KMS-11 (cell line): Measurements from ENCODE around the gene BMP6.

Experiments used
- H2AFZ ChIP-seq: fragments of 200-600 bp; sonication (generic); 2 replicates; pipeline ENCODE4 v1.6.1; 2016; ENCODE audit warnings: antibody characterized with exemption, mixed run types, low read depth
- H3K27ac ChIP-seq: fragments of 200-600 bp; sonication (generic); 2 replicates; pipeline ENCODE4 v1.6.1; 2016; ENCODE audit warnings: mild to moderate bottlenecking, mixed run types
- H3K27me3 ChIP-seq: fragments of 200-600 bp; sonication (generic); 2 replicates; pipeline ENCODE4 v1.6.1; 2017; ENCODE audit warnings: mild to moderate bottlenecking, low read depth, mixed run types, moderate library complexity; ENCODE audit not compliant: insufficient read depth
- H3K36me3 ChIP-seq: fragments of 200-600 bp; sonication (generic); 2 replicates; pipeline ENCODE4 v1.6.1; 2017; ENCODE audit warnings: mild to moderate bottlenecking, mixed run types; ENCODE audit not compliant: insufficient read depth
- H3K4me1 ChIP-seq: fragments of 200-600 bp; sonication (generic); 2 replicates; pipeline ENCODE4 v1.6.1; 2016; ENCODE audit warnings: mild to moderate bottlenecking, low read depth, mixed run types; ENCODE audit not compliant: poor library complexity, severe bottlenecking
- H3K4me2 ChIP-seq: fragments of 200-600 bp; sonication (generic); 2 replicates; pipeline ENCODE4 v1.7.0; 2016; ENCODE audit warnings: mild to moderate bottlenecking, mixed run types
- H3K4me3 ChIP-seq: fragments of 200-600 bp; sonication (generic); IDR thresholded peaks from 2 replicates; pipeline ENCODE4 v1.6.1; 2017; ENCODE audit warnings: low read depth, low read length, mixed read lengths; ENCODE audit not compliant: insufficient read depth
- H3K79me2 ChIP-seq: fragments of 200-600 bp; sonication (generic); 2 replicates; pipeline ENCODE4 v1.6.1; 2016; ENCODE audit warnings: low read depth, mixed run types; ENCODE audit not compliant: insufficient read depth
- H3K9ac ChIP-seq: fragments of 200-600 bp; sonication (generic); 2 replicates; pipeline ENCODE4 v1.6.1; 2016; ENCODE audit warnings: mild to moderate bottlenecking, mixed run types
- H4K20me1 ChIP-seq: fragments of 200-600 bp; sonication (generic); 2 replicates; pipeline ENCODE4 v1.6.1; 2016; ENCODE audit warnings: mild to moderate bottlenecking, mixed run types; ENCODE audit not compliant: insufficient read depth
- CTCF ChIP-seq: fragments of 200-600 bp; sonication (generic); conservative IDR thresholded peaks from 2 replicates; pipeline ENCODE4 v1.6.1; 2017; ENCODE audit warnings: low read depth, mild to moderate bottlenecking, antibody characterized with exemption, low read length, moderate library complexity, mixed read lengths

Gene BMP6

GRCh38 chr6:7797386-7797785, 71.5 kb downstream of the BMP6 start:
- no peak overlapping the region for H3K4me2 ChIP-seq
- H3K27me3 ChIP-seq, result no peaks in the 10 kb centered on the region
- H3K4me3 ChIP-seq, result no peak overlapping the region
- no peaks in the 10 kb centered on the region for H3K79me2 ChIP-seq
- H4K20me1 ChIP-seq, result no peaks in the 10 kb centered on the region
- no peak overlapping the region for H3K9ac ChIP-seq
- H2AFZ ChIP-seq, result no peak overlapping the region
- peaks cover 2% of the 10 kb centered on the region for H3K4me1 ChIP-seq
- TF ChIP-seq CTCF, result no peak
- H3K27ac ChIP-seq, result no peak overlapping the region
- no peaks in the 10 kb centered on the region for H3K36me3 ChIP-seq

- H3K79me2 ChIP-seq, result no peaks in the 10 kb centered on the region
These were observed 72.9 kb downstream of the BMP6 start for GRCh38 chr6:7798751-7799150.

GRCh38 chr6:7802662-7803061, 76.8 kb downstream of the BMP6 start:
- Histone ChIP-seq H3K4me2 (peak overlapping the region; percentile 44; the same call in 1 of the 2 replicates), H3K9ac (no peak overlapping the region), H3K36me3 (no peaks in the 10 kb centered on the region), H4K20me1 (no peaks in the 10 kb centered on the region), H3K4me1 (peaks cover 50% of the 10 kb centered on the region), H3K27ac (no peak overlapping the region), H3K4me3 (no peak overlapping the region), H2AFZ (no peak overlapping the region), H3K27me3 (no peaks in the 10 kb centered on the region), H3K79me2 (peaks cover 5% of the 10 kb centered on the region; the same call in 1 of the 2 replicates)
- no peak for TF ChIP-seq CTCF

More at GRCh38 chr6:7798751-7799150, 72.9 kb downstream of the BMP6 start:
- H4K20me1 ChIP-seq, result no peaks in the 10 kb centered on the region
- peaks cover 15% of the 10 kb centered on the region for H3K4me1 ChIP-seq
- no peak overlapping the region for H3K4me3 ChIP-seq
- no peak overlapping the region for H3K27ac ChIP-seq
- no peak for TF ChIP-seq CTCF
- no peaks in the 10 kb centered on the region for H3K36me3 ChIP-seq
- no peak overlapping the region for H3K9ac ChIP-seq
- H2AFZ ChIP-seq, result no peak overlapping the region
- H3K4me2 ChIP-seq, result no peak overlapping the region
- H3K27me3 ChIP-seq, result no peaks in the 10 kb centered on the region

GRCh38 chr6:7803214-7803613, 77.3 kb downstream of the BMP6 start:
- Histone ChIP-seq H3K4me1 (peaks cover 50% of the 10 kb centered on the region), H3K27ac (no peak overlapping the region), H3K79me2 (peaks cover 5% of the 10 kb centered on the region; the same call in 1 of the 2 replicates), H4K20me1 (no peaks in the 10 kb centered on the region), H3K4me3 (no peak overlapping the region), H2AFZ (no peak overlapping the region), H3K27me3 (no peaks in the 10 kb centered on the region), H3K4me2 (peak overlapping the region; percentile 44; the same call in 1 of the 2 replicates), H3K9ac (no peak overlapping the region), H3K36me3 (no peaks in the 10 kb centered on the region)
- no peak for TF ChIP-seq CTCF
